Uterus (tissue), 2 donors: ENCODE data around the gene IER5.

ENCODE experiments used
- POLR2A ChIP-seq, 2 donors: fragments of 450-650 bp; IDR thresholded peaks; one replicate each; pipeline ENCODE4 v1.6.1; 2016; ENCODE audit warnings: antibody characterized with exemption in 2 of 2, mild to moderate bottlenecking in 1 of 2, moderate library complexity in 1 of 2
- TF ChIP-seq, protein P1 (sequence below), 4 experiments: fragments of 200-600 bp in 2 of 4; fragments of 450-650 bp in 2 of 4; sonication (generic) in 2 of 4; IDR thresholded peaks; one replicate each; pipeline ENCODE4 v1.5.1; 2016 to 2019; ENCODE audit warnings: antibody characterized with exemption in 4 of 4, mild to moderate bottlenecking in 2 of 4, moderate library complexity in 1 of 4

DNA sequence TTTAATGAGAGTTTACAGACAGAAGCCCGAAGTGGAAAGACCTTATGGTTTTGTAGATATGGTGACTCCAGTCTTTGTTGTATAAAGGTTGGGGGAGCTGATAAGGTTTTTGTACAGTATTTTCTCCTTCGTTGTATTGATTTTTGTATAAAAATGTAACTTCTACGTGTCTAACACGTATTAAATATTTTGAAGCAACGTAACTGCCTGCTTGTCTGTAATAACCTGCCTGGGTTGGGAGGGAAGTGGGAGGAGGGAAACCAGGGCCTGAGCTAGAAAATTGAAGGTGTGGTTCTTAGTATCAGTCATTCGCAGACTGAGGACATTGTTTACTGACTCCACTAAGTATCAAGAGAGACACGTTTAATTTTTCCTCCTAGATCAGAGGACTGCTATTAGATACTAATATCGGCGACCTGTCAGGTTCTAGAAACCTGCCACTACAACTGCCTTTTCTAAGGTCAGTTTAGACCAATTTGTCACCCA, 2.2 kb downstream of the IER5 start:
- TF ChIP-seq POLR2A (IDR thresholded peaks at IDR 0.05), result no peak
- TF ChIP-seq, protein P1, sequence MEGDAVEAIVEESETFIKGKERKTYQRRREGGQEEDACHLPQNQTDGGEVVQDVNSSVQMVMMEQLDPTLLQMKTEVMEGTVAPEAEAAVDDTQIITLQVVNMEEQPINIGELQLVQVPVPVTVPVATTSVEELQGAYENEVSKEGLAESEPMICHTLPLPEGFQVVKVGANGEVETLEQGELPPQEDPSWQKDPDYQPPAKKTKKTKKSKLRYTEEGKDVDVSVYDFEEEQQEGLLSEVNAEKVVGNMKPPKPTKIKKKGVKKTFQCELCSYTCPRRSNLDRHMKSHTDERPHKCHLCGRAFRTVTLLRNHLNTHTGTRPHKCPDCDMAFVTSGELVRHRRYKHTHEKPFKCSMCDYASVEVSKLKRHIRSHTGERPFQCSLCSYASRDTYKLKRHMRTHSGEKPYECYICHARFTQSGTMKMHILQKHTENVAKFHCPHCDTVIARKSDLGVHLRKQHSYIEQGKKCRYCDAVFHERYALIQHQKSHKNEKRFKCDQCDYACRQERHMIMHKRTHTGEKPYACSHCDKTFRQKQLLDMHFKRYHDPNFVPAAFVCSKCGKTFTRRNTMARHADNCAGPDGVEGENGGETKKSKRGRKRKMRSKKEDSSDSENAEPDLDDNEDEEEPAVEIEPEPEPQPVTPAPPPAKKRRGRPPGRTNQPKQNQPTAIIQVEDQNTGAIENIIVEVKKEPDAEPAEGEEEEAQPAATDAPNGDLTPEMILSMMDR (IDR thresholded peaks at IDR 0.05), result no peak
